Measurements from ENCODE around the gene SGPL1. TPM values are rescaled to one million over a fixed set of nuclear protein-coding genes. Genes with fewer than 3 reads are reported as not detected.

Gene SGPL1
- total and polyA plus RNA-seq, 2 of the 8 experiments (the other 6 are each of a cell fraction or from before 2014, with no cell fraction given) = 20.5 to 51.6 TPM

DNA sequence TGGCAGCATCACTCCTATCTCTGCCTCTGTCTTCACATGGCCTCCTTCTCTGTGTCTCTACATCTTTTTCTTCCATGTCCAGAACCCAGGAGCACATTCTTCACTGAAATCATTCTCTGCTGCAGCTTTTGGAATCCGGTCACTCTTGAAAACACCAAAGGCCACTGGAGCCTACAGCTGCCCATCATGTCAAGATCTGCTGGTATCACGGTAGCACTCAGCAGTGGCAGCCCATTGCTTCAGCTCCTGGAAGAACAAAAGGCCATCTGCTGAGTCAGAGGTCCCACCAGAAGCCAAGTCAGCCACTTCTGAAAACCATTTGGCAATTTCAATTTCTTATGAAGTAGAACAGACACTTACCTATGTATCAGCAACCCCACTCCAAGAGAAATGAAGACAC, 78.7 kb downstream of the SGPL1 start:
- H3K79me1 ChIP-seq (ENCODE audit: low read depth, low read length) = no peaks in the 10 kb centered on the region
- no peak overlapping the region for H3K4me2 ChIP-seq (ENCODE audit: insufficient read depth in 1 of 2, low read depth in 2 of 2, low read length in 2 of 2)
- POLR2A ChIA-PET (ENCODE audit: partially characterized antibody) = interaction anchor here (0.8 kb wide), 1 partner anchor 9 kb away, joined by 4 read pairs; no protein-coding TSS in a partner anchor
- no peak overlapping the region for H2BK20ac ChIP-seq (ENCODE audit: low read length)
- no peak overlapping the region for H2BK15ac ChIP-seq (ENCODE audit: low read length)
- no peak overlapping the region for H2BK5ac ChIP-seq (ENCODE audit: low read depth, low read length)
- no peak overlapping the region for H3K56ac ChIP-seq (replicated peaks; ENCODE audit: insufficient read length, low read depth, low read length)
- H3K23ac ChIP-seq (ENCODE audit: insufficient read length) = no peak overlapping the region
- H4K5ac ChIP-seq (ENCODE audit: insufficient read length, low read depth, low read length) = no peak overlapping the region
- H4K20me1 ChIP-seq (replicated peaks in 1 of 2; ENCODE audit: control insufficient read depth in 1 of 2, insufficient read depth in 2 of 2, low read length in 2 of 2) = no peaks in the 10 kb centered on the region
- no peak overlapping the region for H3K18ac ChIP-seq (ENCODE audit: extremely low read depth, low read length)
- no peaks in the 10 kb centered on the region for H3K9me3 ChIP-seq (ENCODE audit: insufficient read depth in 2 of 2, low read depth in 1 of 2, low read length in 1 of 2)
- no peak overlapping the region for H3K4ac ChIP-seq (replicated peaks; ENCODE audit: insufficient read length, low read depth, low read length)
- H4K91ac ChIP-seq (replicated peaks; ENCODE audit: insufficient read length, low read length) = no peak overlapping the region
- CTCF ChIA-PET (ENCODE audit: partially characterized antibody) = interaction anchor here (1.0 to 3.7 kb wide), 3 partner anchors 8 to 1000 kb away, joined by 3 to 24 read pairs (median 3); no protein-coding TSS in a partner anchor
- no peak overlapping the region for H2AK5ac ChIP-seq (ENCODE audit: low read depth, low read length)
- no peak for FAIRE-seq
- H3K79me2 ChIP-seq (ENCODE audit: control insufficient read depth in 1 of 2, insufficient read depth in 2 of 2, low read length in 2 of 2) = no peaks in the 10 kb centered on the region
- H2BK120ac ChIP-seq (replicated peaks; ENCODE audit: low read depth, low read length) = no peak overlapping the region
- H4K8ac ChIP-seq (ENCODE audit: extremely low read depth, insufficient read depth, low read length) = no peak overlapping the region
- no peak overlapping the region for H2BK12ac ChIP-seq (ENCODE audit: low read depth, low read length)
- H3K27me3 ChIP-seq (replicated peaks in 1 of 4; ENCODE audit: control insufficient read depth in 3 of 4, extremely low read depth in 1 of 4, insufficient read depth in 3 of 4, low read length in 3 of 4) = no peaks in the 10 kb centered on the region
- no peak overlapping the region for H3K14ac ChIP-seq (ENCODE audit: insufficient read length)
- no peaks in the 10 kb centered on the region for H3K36me3 ChIP-seq (ENCODE audit: control insufficient read depth in 2 of 4, insufficient read depth in 4 of 4, low read length in 3 of 4)
- no peak overlapping the region for H3K27ac ChIP-seq (ENCODE audit: low read depth, low read length)
- no peak for DNase-seq (ENCODE audit: low read depth in 1 of 2, low spot score in 2 of 2)
- H3K4me3 ChIP-seq (ENCODE audit: extremely low read depth in 1 of 4, insufficient read depth in 2 of 4, low read depth in 3 of 4, low read length in 4 of 4) = no peak overlapping the region
- no peak overlapping the region for H2AFZ ChIP-seq (ENCODE audit: low read length)
- WGBS, 2 experiments (ENCODE audit: extremely low coverage in 1 of 2, insufficient coverage in 1 of 2, insufficient read length in 1 of 2, insufficient replicate concordance in 2 of 2, low coverage in 1 of 2, low lambda C conversion rate in 2 of 2, missing lambda C conversion rate in 1 of 2) = 88% methylated on average over 2 of the region's 2 CpGs; no CpG with 5 or more reads in 1 of the 2 experiments
- H3K23me2 ChIP-seq (ENCODE audit: low read depth, low read length) = no peaks in the 10 kb centered on the region
- no peak overlapping the region for H3K9ac ChIP-seq (replicated peaks in 1 of 4; ENCODE audit: extremely low read depth in 1 of 4, low read depth in 3 of 4, low read length in 3 of 4)
- H3K4me1 ChIP-seq (replicated peaks in 1 of 4; ENCODE audit: control insufficient read depth in 3 of 4, insufficient read depth in 4 of 4, low read length in 3 of 4) = peaks cover 7 to 19% (median 13%) of the 10 kb centered on the region in 4 experiments
- TF ChIP-seq EGR1 (IDR thresholded peaks at IDR 0.05; ENCODE audit: borderline replicate concordance, low read depth, low read length) (no peak), BACH1 (IDR thresholded peaks at IDR 0.05; ENCODE audit: low read length) (no peak), JUN (IDR thresholded peaks at IDR 0.05; ENCODE audit: low read depth, low read length) (no peak), KDM5A (IDR thresholded peaks at IDR 0.05; ENCODE audit: low read length) (no peak), SAP30 (IDR thresholded peaks at IDR 0.05; ENCODE audit: insufficient read depth, insufficient replicate concordance, low read length) (no peak), ZNF274 (IDR thresholded peaks at IDR 0.05; ENCODE audit: borderline replicate concordance, extremely low read depth, low read length) (no peak), EP300 (IDR thresholded peaks at IDR 0.05; ENCODE audit: borderline replicate concordance in 1 of 2, low read depth in 2 of 2, low read length in 2 of 2) (no peak), SIX5 (IDR thresholded peaks at IDR 0.05; ENCODE audit: low read depth, low read length) (no peak), ASH2L (IDR thresholded peaks at IDR 0.05; ENCODE audit: low read length) (no peak), TAF1 (IDR thresholded peaks at IDR 0.05; ENCODE audit: low read depth, low read length) (no peak), POLR2AphosphoS5 (IDR thresholded peaks at IDR 0.05; ENCODE audit: low read depth, low read length) (no peak), CEBPB (IDR thresholded peaks at IDR 0.05; ENCODE audit: low read depth, low read length) (no peak), CREB1 (IDR thresholded peaks at IDR 0.05) (no peak), POLR2A (IDR thresholded peaks at IDR 0.05; ENCODE audit: control extremely low read depth in 1 of 2, low read depth in 2 of 2, low read length in 2 of 2) (no peak), KDM1A (IDR thresholded peaks at IDR 0.05; ENCODE audit: borderline replicate concordance, low read length) (no peak), SP1 (IDR thresholded peaks at IDR 0.05; ENCODE audit: low read depth, low read length) (no peak), PHF8 (conservative IDR thresholded peaks at IDR 0.05; ENCODE audit: low read depth, low read length) (no peak)
